Ishikawa (cell line): ENCODE results near the gene CYP27A1.

Experiments
- CEBPB ChIP-seq: IDR thresholded peaks from 2 replicates; pipeline ENCODE4 v1.6.1; 2012
- CREB1 ChIP-seq: IDR thresholded peaks from 2 replicates; pipeline ENCODE4 v1.6.1; 2012; ENCODE audit warnings: low read depth
- EGR1 ChIP-seq: IDR thresholded peaks from 2 replicates; pipeline ENCODE4 v1.6.1; 2012
- EP300 ChIP-seq: IDR thresholded peaks from 2 replicates; pipeline ENCODE4 v1.6.1; 2012; ENCODE audit warnings: borderline replicate concordance
- FOXM1 ChIP-seq: IDR thresholded peaks from 2 replicates; pipeline ENCODE4 v1.6.1; 2012; ENCODE audit warnings: low read depth, borderline replicate concordance
- MAX ChIP-seq: IDR thresholded peaks from 2 replicates; pipeline ENCODE4 v1.6.1; 2012
- NFIC ChIP-seq: IDR thresholded peaks from 2 replicates; pipeline ENCODE4 v1.6.1; 2012
- RAD21 ChIP-seq: IDR thresholded peaks from 2 replicates; pipeline ENCODE4 v1.6.1; 2012; ENCODE audit warnings: low read depth
- REST ChIP-seq: IDR thresholded peaks from 2 replicates; pipeline ENCODE4 v1.6.1; 2012; ENCODE audit warnings: low read depth, mild to moderate bottlenecking
- TAF1 ChIP-seq: IDR thresholded peaks from 2 replicates; pipeline ENCODE4 v1.6.1; 2012; ENCODE audit warnings: low read depth, mild to moderate bottlenecking
- TCF12 ChIP-seq: IDR thresholded peaks from 2 replicates; pipeline ENCODE4 v1.6.1; 2012; ENCODE audit warnings: low read depth
- TEAD4 ChIP-seq: IDR thresholded peaks from 2 replicates; pipeline ENCODE4 v1.6.1; 2012
- USF1 ChIP-seq: IDR thresholded peaks from 2 replicates; pipeline ENCODE4 v1.6.1; 2012
- YY1 ChIP-seq: IDR thresholded peaks from 2 replicates; pipeline ENCODE4 v1.6.1; 2012; ENCODE audit warnings: low read depth
- ZBTB7A ChIP-seq: IDR thresholded peaks from 2 replicates; pipeline ENCODE4 v1.6.1; 2012; ENCODE audit warnings: low read depth

Gene CYP27A1

GRCh38 chr2:218736531-218736930 lies 45.4 kb upstream of the CYP27A1 start:
- TF ChIP-seq TAF1: no peak
- no peak for TF ChIP-seq NFIC
- no peak for TF ChIP-seq CEBPB
- TF ChIP-seq ZBTB7A: no peak
- TF ChIP-seq RAD21: no peak
- no peak for TF ChIP-seq TCF12
- no peak for TF ChIP-seq YY1
- TF ChIP-seq REST: no peak
- no peak for TF ChIP-seq MAX

GRCh38 chr2:218743068-218743467 lies 38.9 kb upstream of the CYP27A1 start:
- TF ChIP-seq FOXM1 (no peak), TEAD4 (no peak), MAX (no peak), TCF12 (no peak), EP300 (no peak), USF1 (no peak), CEBPB (no peak), NFIC (no peak), YY1 (no peak), ZBTB7A (no peak), REST (no peak), RAD21 (no peak), CREB1 (no peak), TAF1 (no peak), EGR1 (no peak)

GRCh38 chr2:218744615-218745014 lies 37.3 kb upstream of the CYP27A1 start:
- TF ChIP-seq REST: no peak
- TF ChIP-seq TEAD4: no peak
- TF ChIP-seq FOXM1: no peak
- TF ChIP-seq RAD21: no peak
- TF ChIP-seq ZBTB7A: no peak
- TF ChIP-seq TAF1: no peak
- no peak for TF ChIP-seq CEBPB
- TF ChIP-seq MAX: no peak
- TF ChIP-seq USF1: no peak
- TF ChIP-seq TCF12: no peak

- TF ChIP-seq CREB1 (no peak), CEBPB (no peak), EGR1 (no peak), ZBTB7A (no peak)
Observed at GRCh38 chr2:218745160-218745558, 36.8 kb upstream of the CYP27A1 start.
